SK-N-SH treated with all-trans-retinoic acid at 6 μM for 48 hours (cell line): ENCODE results near the gene CCDC8.

Source experiments
- ATAC-seq: fragments of 200-7000 bp; cut with Tn5 transposase; 3 replicates; pipeline ENCODE4 v1.9.1; 2020; ENCODE audit warnings: mild to moderate bottlenecking, moderate library complexity
- ARNTL ChIP-seq: fragments of 450-650 bp; formaldehyde crosslinking; IDR thresholded peaks from 2 replicates; pipeline ENCODE4 v1.5.0; 2020; ENCODE audit warnings: low read depth, mild to moderate bottlenecking, moderate library complexity, borderline replicate concordance
- BACH2 ChIP-seq: fragments of 250-450 bp; sonication (Bioruptor Pico); IDR thresholded peaks from 2 replicates; pipeline ENCODE4 v1.9.0; 2021; ENCODE audit warnings: mild to moderate bottlenecking, borderline replicate concordance
- CREB5 ChIP-seq: fragments of 250-450 bp; sonication (Bioruptor Pico); IDR thresholded peaks from 2 replicates; pipeline ENCODE4 v1.5.1; 2020; ENCODE audit warnings: low read depth, mild to moderate bottlenecking, moderate library complexity
- CSDC2 ChIP-seq: fragments of 250-450 bp; sonication (Bioruptor Pico); IDR thresholded peaks from 2 replicates; pipeline ENCODE4 v1.5.0; 2020; ENCODE audit warnings: mild to moderate bottlenecking, moderate library complexity
- CSRNP3 ChIP-seq: fragments of 250-450 bp; sonication (Bioruptor Pico); IDR thresholded peaks from 2 replicates; pipeline ENCODE4 v1.5.1; 2021; ENCODE audit warnings: mild to moderate bottlenecking, moderate library complexity
- GLIS3 ChIP-seq: fragments of 250-450 bp; sonication (Bioruptor Pico); IDR thresholded peaks from 2 replicates; pipeline ENCODE4 v1.5.0; 2020; ENCODE audit warnings: mild to moderate bottlenecking, moderate library complexity
- OSR1 ChIP-seq: fragments of 250-450 bp; sonication (Bioruptor Pico); IDR thresholded peaks from 2 replicates; pipeline ENCODE4 v1.8.0; 2022; ENCODE audit warnings: moderate library complexity, mild to moderate bottlenecking, inconsistent platforms
- PATZ1 ChIP-seq: fragments of 250-450 bp; sonication (Bioruptor Pico); IDR thresholded peaks from 2 replicates; pipeline ENCODE4 v1.8.0; 2020; ENCODE audit warnings: mild to moderate bottlenecking, moderate library complexity, borderline replicate concordance
- POU6F1 ChIP-seq: fragments of 250-450 bp; sonication (Bioruptor Pico); IDR thresholded peaks from 2 replicates; pipeline ENCODE4 v1.8.0; 2021; ENCODE audit warnings: low read depth, mild to moderate bottlenecking, moderate library complexity, borderline replicate concordance
- PPARA ChIP-seq: fragments of 250-450 bp; sonication (Bioruptor Pico); IDR thresholded peaks from 2 replicates; pipeline ENCODE4 v1.5.0; 2020; ENCODE audit warnings: mild to moderate bottlenecking, borderline replicate concordance
- RARB ChIP-seq: fragments of 250-450 bp; sonication (Bioruptor Pico); IDR thresholded peaks from 2 replicates; pipeline ENCODE4 v1.8.0; 2021; ENCODE audit warnings: mild to moderate bottlenecking, moderate library complexity
- SNAI2 ChIP-seq: fragments of 250-450 bp; sonication (Bioruptor Pico); IDR thresholded peaks from 2 replicates; pipeline ENCODE4 v1.5.0; 2020; ENCODE audit warnings: mild to moderate bottlenecking, moderate library complexity
- TCF4 ChIP-seq: fragments of 250-450 bp; sonication (Bioruptor Pico); IDR thresholded peaks from 2 replicates; pipeline ENCODE4 v1.8.0; 2021; ENCODE audit warnings: mild to moderate bottlenecking, moderate library complexity, borderline replicate concordance
- TSHZ2 ChIP-seq: fragments of 250-450 bp; sonication (Bioruptor Pico); IDR thresholded peaks from 2 replicates; pipeline ENCODE4 v1.5.0; 2020; ENCODE audit warnings: mild to moderate bottlenecking, moderate library complexity
- ZC3H10 ChIP-seq: fragments of 250-450 bp; sonication (Bioruptor Pico); IDR thresholded peaks from 2 replicates; pipeline ENCODE4 v1.5.1; 2021; ENCODE audit warnings: mild to moderate bottlenecking, moderate library complexity
- ZFP3 ChIP-seq: fragments of 250-450 bp; sonication (Bioruptor Pico); IDR thresholded peaks from 2 replicates; pipeline ENCODE4 v1.5.0; 2020; ENCODE audit warnings: mild to moderate bottlenecking, moderate library complexity
- ZFP30 ChIP-seq: fragments of 450-650 bp; formaldehyde crosslinking; IDR thresholded peaks from 2 replicates; pipeline ENCODE4 v1.5.0; 2022; ENCODE audit warnings: mild to moderate bottlenecking, moderate library complexity
- ZNF565 ChIP-seq: fragments of 450-650 bp; formaldehyde crosslinking; conservative IDR thresholded peaks from 2 replicates; pipeline ENCODE4 v1.5.0; 2020; ENCODE audit warnings: low read depth, mild to moderate bottlenecking, moderate library complexity
- ZNF8 ChIP-seq: fragments of 450-650 bp; formaldehyde crosslinking; IDR thresholded peaks from 2 replicates; pipeline ENCODE4 v1.5.0; 2020; ENCODE audit warnings: mild to moderate bottlenecking, moderate library complexity

Gene CCDC8

GRCh38 chr19:46372901-46373490 is 40.4 kb downstream of the CCDC8 start:
- peak; percentile 20; the same call in 2 of the 3 replicates for ATAC-seq
- TF ChIP-seq OSR1 (no peak), TSHZ2 (CRISPR knock-in tag) (no peak), CSDC2 (no peak), GLIS3 (CRISPR knock-in tag) (no peak), TCF4 (CRISPR knock-in tag) (no peak), PATZ1 (CRISPR knock-in tag) (no peak)

- TF ChIP-seq ZNF8 (CRISPR knock-in tag) (no peak), CSDC2 (no peak), ZC3H10 (no peak), RARB (CRISPR knock-in tag) (no peak), CREB5 (no peak), PPARA (CRISPR knock-in tag) (no peak), ZFP3 (CRISPR knock-in tag) (no peak), ZNF565 (no peak), SNAI2 (CRISPR knock-in tag) (no peak)
- ATAC-seq, result no peak
Measured at GRCh38 chr19:46371371-46371901, 41.9 kb downstream of the CCDC8 start.

- ATAC-seq, result no peak
- no peak for TF ChIP-seq CREB5
- no peak for TF ChIP-seq ZC3H10
- TF ChIP-seq ARNTL (CRISPR knock-in tag), result no peak
- no peak for TF ChIP-seq BACH2 (CRISPR knock-in tag)
Measured at GRCh38 chr19:46369817-46370216, 43.5 kb downstream of the CCDC8 start.

GRCh38 chr19:46368116-46368515 is 45.2 kb downstream of the CCDC8 start:
- TF ChIP-seq ZNF8 (CRISPR knock-in tag) (no peak), PATZ1 (CRISPR knock-in tag) (no peak), CSRNP3 (CRISPR knock-in tag) (no peak), POU6F1 (CRISPR knock-in tag) (no peak), ZFP30 (CRISPR knock-in tag) (no peak)
- ATAC-seq, result no peak
